Measurements from ENCODE around the gene FRYL. TPM values are rescaled to one million over a fixed set of nuclear protein-coding genes. Genes with fewer than 3 reads are reported as not detected.

The FRYL gene
- total and polyA plus RNA-seq, 9 donors: 14.9 to 38.3 (median 20.3) TPM

- Histone ChIP-seq H3K9me3 (replicated peaks; ENCODE audit: control insufficient read depth, low read depth, low read length) (no peaks in the 10 kb centered on the region), H3K4me1 (ENCODE audit: control insufficient read depth, insufficient read depth, low read length) (no peaks in the 10 kb centered on the region), H3K4me3 (ENCODE audit: low read length) (no peak overlapping the region), H3K27ac (ENCODE audit: low read length) (no peak overlapping the region), H3K27me3 (ENCODE audit: control insufficient read depth, insufficient read depth, low read length) (no peaks in the 10 kb centered on the region), H3K36me3 (ENCODE audit: control insufficient read depth, insufficient read depth, low read length) (peaks cover 23% of the 10 kb centered on the region)
- no CpG with 5 or more reads among the region's 2 CpGs for WGBS (ENCODE audit: insufficient coverage)
- no peak for DNase-seq
Observed at GRCh38 chr4:48504026-48504330, 276.1 kb downstream of the FRYL start.

GRCh38 chr4:48503233-48504025 is 276.6 kb downstream of the FRYL start:
- DNase-seq: no peak
- Histone ChIP-seq H3K27ac (ENCODE audit: low read length) (no peak overlapping the region), H3K9me3 (replicated peaks; ENCODE audit: control insufficient read depth, low read depth, low read length) (no peaks in the 10 kb centered on the region), H3K27me3 (ENCODE audit: control insufficient read depth, insufficient read depth, low read length) (no peaks in the 10 kb centered on the region), H3K36me3 (ENCODE audit: control insufficient read depth, insufficient read depth, low read length) (peaks cover 22% of the 10 kb centered on the region), H3K4me1 (ENCODE audit: control insufficient read depth, insufficient read depth, low read length) (no peaks in the 10 kb centered on the region), H3K4me3 (ENCODE audit: low read length) (no peak overlapping the region)
- no CpG with 5 or more reads among the region's 4 CpGs for WGBS (ENCODE audit: insufficient coverage)

- Histone ChIP-seq H3K27me3 (ENCODE audit: control insufficient read depth, insufficient read depth, low read length) (no peaks in the 10 kb centered on the region), H3K27ac (ENCODE audit: low read length) (no peak overlapping the region), H3K9me3 (replicated peaks; ENCODE audit: control insufficient read depth, low read depth, low read length) (no peaks in the 10 kb centered on the region), H3K4me1 (ENCODE audit: control insufficient read depth, insufficient read depth, low read length) (no peaks in the 10 kb centered on the region), H3K36me3 (ENCODE audit: control insufficient read depth, insufficient read depth, low read length) (peaks cover 19% of the 10 kb centered on the region), H3K4me3 (ENCODE audit: low read length) (no peak overlapping the region)
- DNase-seq: no peak
- WGBS (ENCODE audit: insufficient coverage): 80% methylated on average over 1 of the region's 3 CpGs
Observed at GRCh38 chr4:48499551-48500066, 280.5 kb downstream of the FRYL start.

GRCh38 chr4:48498895-48499294 is 281.2 kb downstream of the FRYL start:
- Histone ChIP-seq H3K4me3 (ENCODE audit: low read length) (no peak overlapping the region), H3K9me3 (replicated peaks; ENCODE audit: control insufficient read depth, low read depth, low read length) (no peaks in the 10 kb centered on the region), H3K27me3 (ENCODE audit: control insufficient read depth, insufficient read depth, low read length) (peaks cover 3% of the 10 kb centered on the region), H3K36me3 (ENCODE audit: control insufficient read depth, insufficient read depth, low read length) (peaks cover 19% of the 10 kb centered on the region), H3K4me1 (ENCODE audit: control insufficient read depth, insufficient read depth, low read length) (no peaks in the 10 kb centered on the region), H3K27ac (ENCODE audit: low read length) (no peak overlapping the region)
- DNase-seq: no peak
- WGBS (ENCODE audit: insufficient coverage): no CpG with 5 or more reads among the region's 4 CpGs

- H3K27ac ChIP-seq (ENCODE audit: low read length): no peak overlapping the region
- WGBS (ENCODE audit: insufficient coverage): 100% methylated on average over 1 of the region's 2 CpGs
- DNase-seq: no peak
- peaks cover 17% of the 10 kb centered on the region for H3K36me3 ChIP-seq (ENCODE audit: control insufficient read depth, insufficient read depth, low read length)
- H3K4me1 ChIP-seq (ENCODE audit: control insufficient read depth, insufficient read depth, low read length): no peaks in the 10 kb centered on the region
- H3K4me3 ChIP-seq (ENCODE audit: low read length): no peak overlapping the region
- peaks cover 17% of the 10 kb centered on the region for H3K27me3 ChIP-seq (ENCODE audit: control insufficient read depth, insufficient read depth, low read length)
- no peaks in the 10 kb centered on the region for H3K9me3 ChIP-seq (replicated peaks; ENCODE audit: control insufficient read depth, low read depth, low read length)
Observed at GRCh38 chr4:48495941-48496340, 284.1 kb downstream of the FRYL start.

GRCh38 chr4:48493452-48494100 is 286.5 kb downstream of the FRYL start:
- H3K4me3 ChIP-seq (ENCODE audit: low read length): no peak overlapping the region
- no peaks in the 10 kb centered on the region for H3K4me1 ChIP-seq (ENCODE audit: control insufficient read depth, insufficient read depth, low read length)
- no peak for DNase-seq
- H3K9me3 ChIP-seq (replicated peaks; ENCODE audit: control insufficient read depth, low read depth, low read length): no peaks in the 10 kb centered on the region
- 100% methylated on average over 2 of the region's 4 CpGs for WGBS (ENCODE audit: insufficient coverage)
- H3K36me3 ChIP-seq (ENCODE audit: control insufficient read depth, insufficient read depth, low read length): peaks cover 5% of the 10 kb centered on the region
- H3K27ac ChIP-seq (ENCODE audit: low read length): no peak overlapping the region
- peaks cover 32% of the 10 kb centered on the region for H3K27me3 ChIP-seq (ENCODE audit: control insufficient read depth, insufficient read depth, low read length)

GRCh38 chr4:48491514-48492176 is 288.4 kb downstream of the FRYL start:
- Histone ChIP-seq H3K27me3 (ENCODE audit: control insufficient read depth, insufficient read depth, low read length) (peaks cover 42% of the 10 kb centered on the region), H3K36me3 (ENCODE audit: control insufficient read depth, insufficient read depth, low read length) (peaks cover 5% of the 10 kb centered on the region), H3K9me3 (replicated peaks; ENCODE audit: control insufficient read depth, low read depth, low read length) (no peaks in the 10 kb centered on the region), H3K27ac (ENCODE audit: low read length) (no peak overlapping the region), H3K4me1 (ENCODE audit: control insufficient read depth, insufficient read depth, low read length) (no peaks in the 10 kb centered on the region), H3K4me3 (ENCODE audit: low read length) (no peak overlapping the region)
- no peak for DNase-seq
- whole genome bisulfite sequencing (ENCODE audit: insufficient coverage): 33% methylated on average over 22 of the region's 23 CpGs

- H3K9me3 ChIP-seq (replicated peaks; ENCODE audit: control insufficient read depth, low read depth, low read length): no peaks in the 10 kb centered on the region
- H3K27ac ChIP-seq (ENCODE audit: low read length): no peak overlapping the region
- DNase-seq: no peak
- H3K4me3 ChIP-seq (ENCODE audit: low read length): no peak overlapping the region
- H3K27me3 ChIP-seq (ENCODE audit: control insufficient read depth, insufficient read depth, low read length): peaks cover 42% of the 10 kb centered on the region
- H3K4me1 ChIP-seq (ENCODE audit: control insufficient read depth, insufficient read depth, low read length): no peaks in the 10 kb centered on the region
- 3% methylated on average over 101 of the region's 104 CpGs for WGBS (ENCODE audit: insufficient coverage)
- H3K36me3 ChIP-seq (ENCODE audit: control insufficient read depth, insufficient read depth, low read length): peaks cover 2% of the 10 kb centered on the region
Observed at GRCh38 chr4:48490680-48491513, 289.2 kb downstream of the FRYL start.

GRCh38 chr4:48490012-48490679 is 289.9 kb downstream of the FRYL start, which contains the start of gene ZAR1:
Gene ZAR1, plus strand, starts transcription at chr4:48490252. Its CDS starts 40 bp downstream, at chr4:48490292.
- no peaks in the 10 kb centered on the region for H3K9me3 ChIP-seq (replicated peaks; ENCODE audit: control insufficient read depth, low read depth, low read length)
- H3K36me3 ChIP-seq (ENCODE audit: control insufficient read depth, insufficient read depth, low read length): no peaks in the 10 kb centered on the region
- H3K4me1 ChIP-seq (ENCODE audit: control insufficient read depth, insufficient read depth, low read length): no peaks in the 10 kb centered on the region
- under 1% methylated on average over 78 of the region's 80 CpGs for WGBS (ENCODE audit: insufficient coverage)
- DNase-seq: no peak
- H3K4me3 ChIP-seq (ENCODE audit: low read length): no peak within 1 kb of the TSS
- peaks cover 42% of the 10 kb centered on the region for H3K27me3 ChIP-seq (ENCODE audit: control insufficient read depth, insufficient read depth, low read length)
- H3K27ac ChIP-seq (ENCODE audit: low read length): no peak within 1 kb of the TSS
